Activated naive CD4-positive, alpha-beta T cell treated with anti-CD3 and anti-CD28 coated beads, Interleukin-2, amount 50 U/mL, for 16 hours (primary cell): ENCODE results near the gene AANAT.

Experiments used
- DNase-seq: peaks from one replicate; pipeline ENCODE4 v3.0.0-alpha.2; 2020

Gene AANAT

DNA sequence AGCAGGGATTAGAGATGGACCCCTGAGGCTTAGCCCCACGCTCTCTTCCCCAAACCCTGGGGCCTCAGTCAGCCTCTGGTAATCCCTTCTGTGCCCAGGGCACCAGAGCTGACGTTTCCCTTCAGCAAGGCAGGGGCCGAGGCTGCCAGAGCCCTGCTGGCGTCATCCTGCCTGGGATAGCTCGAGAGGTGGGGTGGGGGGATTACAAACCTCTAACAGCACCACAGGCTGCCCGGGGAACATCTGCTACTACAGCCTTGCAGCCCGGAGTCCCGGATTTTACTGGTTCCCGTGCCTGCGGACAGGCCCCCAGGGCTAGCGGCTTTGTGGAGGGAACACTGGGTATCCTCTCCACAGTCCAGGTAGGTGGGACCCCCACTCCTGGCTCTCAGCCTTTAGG is at the start of gene AANAT:
Gene AANAT, plus strand, starts transcription at position 238 of the 400 bp plus-strand sequence. CDS start 1,144 bp downstream, outside the sequence.
- DNase-seq = no peak

DNA sequence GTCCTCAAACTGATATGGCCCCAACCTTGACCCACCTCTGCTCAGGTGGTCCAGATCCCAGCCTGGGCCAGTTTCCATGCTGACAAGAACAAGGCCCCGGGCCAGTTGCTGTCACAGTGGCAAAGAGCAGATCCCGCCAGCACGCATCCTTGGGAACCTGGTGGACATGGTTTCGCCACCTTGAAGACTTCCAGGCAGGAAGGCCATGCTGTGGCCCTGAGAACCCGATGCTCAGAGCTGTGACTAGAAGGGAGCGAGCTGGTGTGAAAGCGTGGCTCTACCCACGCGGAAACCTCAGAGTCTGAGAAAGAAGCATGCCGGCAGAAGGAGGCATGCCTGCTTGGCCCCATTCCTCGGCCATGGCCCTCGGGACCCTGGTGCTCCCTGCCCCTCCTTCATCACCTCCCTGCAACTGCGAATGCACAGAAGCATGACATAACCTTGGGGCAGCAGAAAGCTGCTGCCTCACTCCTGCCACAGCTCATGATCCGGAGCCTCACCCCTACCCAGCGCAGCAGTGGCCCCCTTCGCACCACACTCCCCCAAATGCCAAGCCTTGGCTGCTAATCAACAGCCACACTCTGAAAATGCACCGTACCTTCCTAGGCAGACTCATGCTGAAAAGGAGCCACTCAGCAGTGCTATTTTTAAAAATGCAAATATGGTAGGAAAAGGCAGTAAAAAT is 47.7 kb upstream of the AANAT start:
- DNase-seq = no peak

GRCh38 chr17:76420356-76421043 is 46.9 kb upstream of the AANAT start:
- no peak for DNase-seq

DNA sequence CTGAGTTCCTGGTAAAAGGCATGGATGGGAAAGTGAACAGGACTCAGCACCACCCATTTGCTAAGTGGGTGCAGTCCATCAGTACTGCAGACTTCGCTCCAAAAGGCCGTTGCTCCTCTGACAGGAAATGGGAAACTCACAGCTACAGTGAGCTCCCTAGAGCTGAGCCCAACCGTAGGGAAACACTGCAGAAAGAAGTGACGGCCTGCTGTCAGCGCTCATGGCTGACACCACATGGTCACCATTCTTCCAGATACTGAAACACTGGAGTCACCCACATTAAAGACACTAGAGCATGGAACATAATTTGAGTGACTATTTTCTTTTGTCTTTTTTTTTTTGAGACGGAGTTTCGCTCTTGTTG is 46.4 kb upstream of the AANAT start:
- no peak for DNase-seq

DNA sequence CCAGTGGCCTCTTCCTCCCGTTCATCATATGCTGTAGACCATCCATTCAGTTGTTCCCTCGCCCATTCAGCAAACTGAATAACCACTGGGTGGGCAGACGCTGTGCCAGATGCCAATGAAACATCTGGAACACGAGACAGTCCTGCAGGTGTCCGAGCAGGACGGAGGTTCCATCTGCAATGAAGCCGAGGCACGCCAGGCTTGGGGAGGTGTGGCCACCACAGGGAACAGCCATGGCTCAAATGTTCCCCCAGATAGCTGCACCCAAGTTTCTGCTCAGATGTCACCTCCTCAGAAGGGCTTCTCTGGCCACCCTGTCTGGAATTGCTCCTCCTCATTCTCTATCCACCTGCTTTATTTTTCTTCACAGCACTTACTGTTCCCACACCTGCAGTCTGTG is 45.0 kb upstream of the AANAT start:
- DNase-seq = no peak

GRCh38 chr17:76422860-76423259 is 44.5 kb upstream of the AANAT start:
- no peak for DNase-seq

GRCh38 chr17:76426853-76427252 is 40.5 kb upstream of the AANAT start:
- no peak for DNase-seq

GRCh38 chr17:76427501-76428231 is 39.7 kb upstream of the AANAT start:
- no peak for DNase-seq

DNA sequence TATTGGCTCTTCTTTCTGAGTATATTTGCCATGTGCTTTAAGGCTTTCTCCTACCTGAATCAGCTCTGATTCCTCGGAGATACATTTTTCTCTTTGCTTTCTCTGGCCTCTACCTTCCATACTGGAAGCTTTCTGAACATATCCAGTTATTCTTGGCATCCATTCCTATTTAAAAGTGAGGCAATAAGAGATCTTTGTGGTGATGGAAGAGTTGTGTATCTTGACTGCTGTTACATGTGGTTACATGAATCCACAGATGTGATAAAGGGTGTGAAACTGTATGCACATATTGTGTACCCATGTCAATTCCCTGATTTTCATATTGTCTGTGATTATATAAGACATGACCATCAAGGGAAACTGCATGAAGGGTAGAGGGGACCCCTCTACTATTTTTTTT is 38.9 kb upstream of the AANAT start:
- DNase-seq = no peak

DNA sequence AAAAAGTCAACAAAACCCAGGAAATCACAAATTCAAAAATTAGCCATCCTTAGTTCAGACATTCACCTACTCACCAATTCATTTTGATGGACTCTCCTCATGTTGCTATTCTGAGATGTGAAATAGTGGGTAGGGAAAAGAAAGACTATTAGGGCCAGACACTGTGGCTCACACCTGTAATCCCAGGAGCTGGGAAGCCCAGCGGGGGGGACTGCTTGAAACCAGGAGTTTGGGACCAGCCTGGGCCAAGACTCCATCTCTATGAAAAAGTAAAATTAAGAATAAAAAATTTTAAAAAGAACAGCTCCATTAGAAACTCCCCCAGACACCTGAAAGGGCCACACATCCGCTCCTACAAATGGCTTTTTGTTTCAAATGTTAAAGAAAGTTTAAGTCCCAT is 35.9 kb upstream of the AANAT start:
- no peak for DNase-seq

GRCh38 chr17:76432004-76432403 is 35.4 kb upstream of the AANAT start:
- DNase-seq = no peak

GRCh38 chr17:76432712-76433336 is 34.6 kb upstream of the AANAT start:
- DNase-seq = no peak

DNA sequence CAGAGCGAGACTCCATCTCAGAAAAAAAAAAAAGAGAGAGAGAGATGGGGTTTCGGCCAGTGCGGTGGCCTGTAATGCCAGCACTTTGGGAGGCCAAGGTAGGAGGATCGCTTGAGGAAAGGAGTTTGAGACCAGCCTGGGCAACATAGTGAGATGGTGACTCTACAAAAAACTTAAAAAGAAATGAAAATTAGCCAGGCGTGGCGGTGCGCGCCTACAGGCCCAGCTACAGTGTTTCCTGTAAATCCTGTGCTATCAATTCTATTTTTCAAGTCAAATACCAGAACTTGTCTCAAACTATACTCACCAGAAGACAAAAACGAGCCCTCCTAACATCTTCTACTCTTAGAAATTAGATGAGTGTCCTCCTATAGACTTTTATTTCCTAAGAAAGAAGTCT is 33.7 kb upstream of the AANAT start:
- DNase-seq = no peak

DNA sequence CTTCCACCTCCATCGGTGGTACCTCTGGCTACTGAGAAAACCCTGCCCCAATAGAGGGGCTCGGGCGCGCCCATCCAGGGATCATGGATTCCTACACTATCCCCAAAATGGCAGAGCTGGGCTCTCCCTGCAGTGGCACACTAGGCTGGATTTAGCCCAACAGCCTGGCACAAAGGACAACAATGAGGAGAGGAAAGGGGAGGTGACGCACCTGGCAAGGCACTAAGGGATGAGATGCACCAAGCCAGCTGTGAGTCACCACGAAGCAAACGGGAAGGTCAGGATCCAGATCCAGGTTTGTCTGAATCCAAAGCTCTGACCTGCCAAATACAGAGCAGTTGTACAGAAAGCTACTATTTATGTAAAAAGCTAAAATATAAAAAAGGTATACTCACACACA is 32.5 kb upstream of the AANAT start:
- DNase-seq = no peak

- no peak for DNase-seq
Observed at GRCh38 chr17:76435751-76436150, 31.7 kb upstream of the AANAT start.

DNA sequence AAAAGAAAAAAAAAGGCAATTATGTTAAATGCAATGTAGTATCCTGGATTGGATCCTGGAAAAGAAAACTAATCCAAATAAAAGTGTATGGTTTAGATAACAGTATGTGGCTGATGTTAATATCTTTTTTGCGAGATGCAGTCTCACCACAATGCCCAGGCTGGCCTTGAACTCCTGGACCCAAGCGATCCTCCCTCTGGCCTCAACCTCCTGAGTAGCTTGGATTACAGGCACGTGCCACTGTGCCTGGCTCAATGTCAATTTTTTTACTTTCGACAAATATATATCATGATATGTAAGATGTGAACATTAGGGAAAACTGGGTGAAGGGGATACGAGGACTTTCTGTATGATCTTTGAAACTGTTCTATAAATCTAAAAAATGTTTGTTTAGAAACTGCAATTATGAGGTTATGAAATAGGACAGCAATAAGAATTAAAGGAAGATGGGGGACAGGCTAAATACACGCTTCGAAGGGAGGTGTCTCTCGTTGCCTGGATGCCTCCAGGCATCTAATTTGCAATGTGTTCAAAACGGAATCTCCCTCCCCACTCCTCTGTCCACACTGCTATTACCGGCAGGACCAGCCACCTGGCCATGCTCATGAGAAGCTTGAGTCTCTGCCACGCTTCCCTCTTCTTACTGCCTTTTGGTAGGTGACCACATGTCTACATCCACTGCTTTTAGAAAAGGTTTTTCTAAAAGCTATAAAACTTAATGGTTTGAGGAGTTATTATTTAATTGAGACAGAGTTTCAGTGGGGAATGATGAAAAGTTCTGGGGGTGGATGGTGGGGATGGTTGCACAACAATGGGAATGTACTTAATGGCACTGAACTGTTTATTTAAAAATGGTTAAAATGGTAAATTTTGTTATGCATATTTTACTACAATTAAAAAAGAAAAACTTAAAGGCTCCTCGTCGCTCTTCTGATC is 29.7 kb upstream of the AANAT start:
- no peak for DNase-seq

DNA sequence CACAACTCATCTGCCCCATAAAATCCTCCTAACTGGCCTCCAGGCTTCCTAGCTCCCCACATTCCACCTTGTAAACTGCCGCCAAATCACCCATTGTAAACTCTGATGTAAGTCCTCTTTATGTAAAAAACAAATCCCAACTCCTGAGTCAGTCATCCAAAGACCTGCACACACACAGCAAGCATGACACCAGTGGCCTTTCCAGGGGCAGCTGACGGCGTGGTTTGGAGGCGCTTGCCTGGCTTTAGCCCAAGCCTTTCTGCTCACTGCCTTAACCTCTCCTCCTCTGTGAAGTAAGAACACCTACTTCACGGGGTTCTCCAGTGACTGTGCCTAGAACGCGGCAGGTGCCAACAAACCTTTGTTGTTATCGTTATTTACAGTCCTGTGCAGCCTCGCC is 28.5 kb upstream of the AANAT start:
- no peak for DNase-seq

DNA sequence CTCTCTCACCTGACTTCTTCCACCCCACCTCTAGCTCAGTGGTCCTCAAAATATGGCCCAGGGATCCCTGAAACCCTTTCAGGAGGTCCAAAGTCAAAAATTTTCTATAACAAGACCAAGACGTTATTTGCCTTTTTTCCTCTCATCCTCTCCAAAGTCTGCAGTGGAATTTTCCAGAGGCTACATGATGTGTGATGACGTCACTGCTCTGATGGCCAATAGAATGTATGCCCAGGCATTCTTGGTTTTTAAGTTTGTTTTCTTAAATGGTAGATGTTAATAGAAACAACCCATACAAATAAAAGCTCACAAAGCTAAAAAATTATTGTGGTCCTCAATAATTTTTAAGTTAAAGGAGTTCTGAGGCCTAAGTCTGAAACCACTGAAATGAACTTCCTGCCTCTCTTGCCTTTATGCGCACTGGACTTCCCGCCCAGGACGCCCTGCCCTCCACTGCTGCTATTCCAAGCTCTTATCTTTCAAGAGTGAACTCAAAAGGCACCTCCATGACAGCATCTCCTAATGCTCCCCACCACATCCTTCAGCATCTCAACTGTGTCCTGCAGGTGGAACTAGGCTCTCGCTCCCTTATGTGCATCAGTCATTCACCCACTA is 28.0 kb upstream of the AANAT start:
- no peak for DNase-seq

DNA sequence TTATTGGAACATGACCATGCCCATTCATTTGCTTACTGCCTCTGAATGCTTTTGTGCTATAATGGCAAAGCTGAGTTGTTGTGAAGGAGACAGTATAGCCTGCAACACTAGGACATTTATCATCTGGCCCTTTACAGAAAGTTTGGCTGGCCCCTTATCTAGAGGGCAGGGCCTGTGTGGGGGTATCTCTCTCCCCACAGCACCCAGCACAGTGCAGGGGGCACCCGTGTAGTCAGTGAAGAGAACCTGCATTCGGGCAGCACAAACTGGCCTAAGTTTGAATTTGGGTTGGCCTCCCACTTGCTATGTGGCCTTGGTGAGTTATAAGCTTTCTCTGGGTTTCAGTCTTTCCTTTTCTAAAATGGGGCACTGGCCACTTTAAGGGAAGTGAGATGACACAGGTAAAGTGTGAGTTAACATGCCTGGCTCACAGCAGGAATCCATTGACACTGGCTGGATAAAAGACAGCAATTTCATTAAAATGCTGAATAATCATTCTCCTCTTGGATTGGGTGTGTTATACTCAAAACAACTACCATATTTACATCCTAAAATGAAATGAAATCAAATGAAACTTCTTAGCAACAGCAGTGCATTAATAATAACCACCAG is 26.5 kb upstream of the AANAT start:
- DNase-seq = no peak

GRCh38 chr17:76441686-76442340 is 25.6 kb upstream of the AANAT start:
- no peak for DNase-seq
